SK-MEL-5 (cell line): ENCODE measurements around the gene GNG8. TPM values are rescaled to one million over a fixed set of nuclear protein-coding genes. Genes with fewer than 3 reads are reported as not detected.
"Not testable (repeated sequence)": the region's sequence is repeated elsewhere in the genome, so short reads cannot be mapped to it uniquely, and the experiment has no call there.

Experiments
- DNase-seq: peaks from one replicate; pipeline ENCODE4 v3.0.0-alpha.2; 2016; ENCODE audit warnings: low read depth, low spot score
- in situ Hi-C: cut with HindIII; loops from 2 replicates; pipeline ENCODE4 v1.10.0; 2016; ENCODE audit warnings: low sequenced_read_pairs, high pct_unique_total_duplicates, low pct_unique_long_range_greater_than_20kb
- total RNA-seq: library from RNA; depleted of rRNA; stranded (reverse); fragments of >200 nt; shearing (Covaris generic); gene quantifications from 2 replicates; pipeline ENCODE4 v1.2.3, GENCODE V29; 2014

The GNG8 gene
- total RNA-seq, 1 experiment from 2014 or later = not detected

GRCh38 chr19:46648961-46649960 is 13.3 kb upstream of the GNG8 start:
- no peak for DNase-seq
- in situ Hi-C loops = no loop called here

DNA sequence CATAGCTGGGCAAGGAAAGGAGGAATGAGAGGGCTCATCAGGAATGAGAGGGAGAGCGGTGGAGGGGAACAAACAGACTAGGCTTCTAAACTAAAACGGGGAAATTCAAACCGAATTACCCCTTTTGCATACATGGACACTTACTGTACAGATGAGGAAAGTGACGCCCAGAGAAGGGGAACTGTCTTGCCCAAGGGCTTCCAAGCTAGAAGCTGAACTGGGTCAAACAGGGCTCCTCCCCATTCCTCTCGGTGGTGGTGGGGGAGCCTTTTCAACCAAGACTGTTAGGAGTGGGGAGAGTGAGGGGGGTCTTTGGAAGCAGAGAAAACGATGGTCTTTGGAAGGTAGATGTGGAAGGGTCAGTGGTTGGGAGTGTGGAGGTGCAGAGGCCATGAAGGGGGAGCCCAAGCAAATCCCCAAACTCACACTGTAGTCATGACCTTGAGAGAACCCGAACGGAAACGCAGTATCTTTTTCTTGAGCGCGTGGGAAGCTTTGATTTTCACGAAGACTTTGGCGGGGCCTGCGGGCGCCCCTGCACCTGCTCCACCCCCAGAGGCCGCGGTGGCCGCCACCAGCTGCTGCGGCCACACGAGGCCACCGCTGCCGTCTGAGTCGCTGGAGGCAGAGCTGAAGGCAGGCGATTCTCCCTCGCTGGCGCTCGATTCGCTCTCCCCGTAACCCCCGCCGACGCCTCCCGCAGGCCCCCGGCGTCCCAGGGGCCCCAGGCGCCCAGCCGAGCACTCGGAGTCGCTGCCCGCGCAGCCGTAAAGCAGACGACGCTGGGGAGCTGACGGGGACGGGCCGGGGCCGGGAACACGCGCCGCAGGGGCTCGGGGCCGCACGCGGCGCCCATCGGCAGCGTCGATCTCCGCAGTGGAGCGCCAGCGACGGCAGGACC is 12.3 kb upstream of the GNG8 start:
- in situ Hi-C loops = no loop called here
- DNase-seq = no peak

DNA sequence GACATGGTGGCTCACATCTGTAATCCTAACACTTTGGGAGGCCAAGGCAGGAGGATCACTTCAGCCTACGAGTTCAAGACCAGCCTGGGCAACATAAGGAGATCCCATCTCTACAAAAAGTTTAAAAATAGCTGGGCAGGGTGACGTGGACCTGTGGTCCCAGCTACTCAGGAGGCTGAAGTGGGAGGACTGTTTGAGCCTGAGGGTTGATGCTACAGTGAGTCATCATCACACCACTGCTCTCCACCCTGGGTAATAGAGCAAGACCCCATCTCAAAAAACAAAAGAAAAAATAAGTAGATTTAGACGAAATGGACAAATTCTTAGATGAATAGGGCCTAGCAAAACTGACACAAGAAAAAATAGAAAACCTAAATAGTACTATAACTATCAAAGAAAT is 10.4 kb upstream of the GNG8 start:
- no peak for DNase-seq
- in situ Hi-C loops = no loop called here

DNA sequence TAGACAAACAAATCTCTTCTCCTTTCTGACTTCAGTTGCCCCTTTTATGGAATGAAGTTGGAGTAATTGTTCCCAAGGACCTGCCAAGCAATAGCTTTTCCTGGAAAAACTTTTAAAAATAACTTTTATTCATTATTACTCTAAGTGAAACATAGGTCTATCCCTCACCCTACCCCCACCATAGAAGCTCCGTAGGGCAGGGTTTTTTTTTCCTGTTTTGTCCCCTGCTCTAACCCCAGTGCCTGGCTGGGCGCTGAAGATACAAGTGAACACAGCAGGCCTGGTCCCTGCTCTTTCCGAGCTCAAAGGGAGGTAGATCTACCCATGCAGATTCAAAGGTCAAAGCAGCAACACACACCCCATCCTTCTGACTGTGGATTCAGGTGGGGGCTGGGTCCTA is 8.7 kb upstream of the GNG8 start:
- DNase-seq = no peak
- in situ Hi-C loops = no loop called here

DNA sequence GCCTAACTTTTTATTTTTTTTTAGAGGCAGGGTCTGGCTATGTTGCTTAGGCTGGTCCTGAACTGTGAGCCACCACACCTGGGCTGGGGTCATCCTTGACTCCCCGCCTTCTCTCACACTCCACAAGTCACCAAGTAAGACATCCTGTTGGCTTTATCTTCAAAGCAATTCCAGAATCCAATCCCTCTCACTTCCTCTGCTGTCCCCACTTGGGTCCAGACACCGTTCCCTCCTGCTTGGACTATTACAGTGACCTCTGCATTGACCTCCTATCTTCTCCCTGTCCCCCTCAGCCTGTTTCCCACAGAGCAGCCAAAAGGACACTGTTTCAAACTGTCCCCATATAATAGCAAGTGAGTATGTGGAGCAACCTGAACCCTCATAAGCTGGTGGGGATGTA is 4.7 kb upstream of the GNG8 start:
- in situ Hi-C loops = no loop called here
- DNase-seq = no peak

GRCh38 chr19:46639358-46640182 is 3.6 kb upstream of the GNG8 start:
- in situ Hi-C loops = no loop called here
- DNase-seq = peak; percentile 46

GRCh38 chr19:46637224-46637623 is 1.2 kb upstream of the GNG8 start:
- no peak for DNase-seq
- in situ Hi-C loops = no loop called here

DNA sequence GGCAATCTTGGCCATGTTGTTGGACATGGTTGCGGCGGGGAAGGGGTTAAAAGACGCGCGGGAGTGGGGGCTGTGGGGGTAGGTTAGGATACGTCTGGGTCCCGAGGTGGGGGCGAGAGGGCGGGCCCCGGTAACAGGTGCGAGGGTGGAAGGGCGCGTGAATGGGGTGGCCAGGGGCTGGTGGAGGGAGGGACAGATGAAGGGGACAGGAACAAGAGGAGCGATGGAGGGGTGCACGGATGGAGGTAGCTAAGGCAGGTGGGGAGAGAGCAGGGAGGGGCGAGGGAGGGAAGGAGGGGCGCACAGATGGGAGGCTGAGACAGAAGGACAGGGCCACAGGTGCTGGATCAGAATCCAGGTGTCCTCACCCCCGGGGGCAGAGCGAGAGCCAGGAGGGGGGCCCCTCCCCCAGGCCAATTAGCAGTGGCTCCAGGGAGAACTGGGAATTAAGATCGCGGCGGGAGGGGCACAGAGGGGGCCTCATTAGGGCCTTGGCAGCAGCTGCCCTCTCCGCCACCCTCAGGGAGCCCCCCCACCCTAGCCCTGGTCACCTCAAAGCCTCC is 1.3 kb downstream of the GNG8 start:
- in situ Hi-C loops = no loop called here
- no peak for DNase-seq

DNA sequence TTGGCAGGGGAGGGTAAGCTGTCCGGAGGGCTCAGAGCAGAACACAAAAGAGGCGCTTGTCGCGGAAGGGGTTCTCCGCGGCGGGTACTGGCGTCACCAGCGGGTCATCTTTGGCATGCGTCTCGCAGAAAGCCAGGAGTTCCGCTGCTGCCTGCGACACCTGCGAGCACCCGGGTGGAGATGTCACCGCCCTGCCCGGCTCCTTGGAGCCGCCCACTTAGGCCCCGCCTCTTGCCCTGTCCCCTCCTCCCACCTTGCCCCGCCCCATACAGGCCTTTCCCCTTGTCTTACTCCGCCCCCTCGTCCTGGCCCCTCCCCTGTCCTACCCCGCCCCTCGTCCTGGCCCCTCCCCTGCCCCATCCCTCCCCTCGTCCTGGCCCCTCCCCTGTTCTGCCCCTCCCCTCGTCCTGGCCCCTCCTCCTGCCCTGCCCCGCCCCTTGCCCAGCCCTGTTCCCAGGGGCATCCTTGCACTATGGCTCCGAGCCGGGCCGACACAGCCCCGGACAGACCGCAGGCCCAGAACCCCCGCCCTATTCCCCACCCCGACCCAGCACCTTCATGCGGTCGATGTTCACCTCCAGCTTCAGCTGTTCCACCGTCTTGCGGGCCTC is 1.9 kb downstream of the GNG8 start:
- in situ Hi-C loops = no loop called here
- DNase-seq = peak; percentile 88

DNA sequence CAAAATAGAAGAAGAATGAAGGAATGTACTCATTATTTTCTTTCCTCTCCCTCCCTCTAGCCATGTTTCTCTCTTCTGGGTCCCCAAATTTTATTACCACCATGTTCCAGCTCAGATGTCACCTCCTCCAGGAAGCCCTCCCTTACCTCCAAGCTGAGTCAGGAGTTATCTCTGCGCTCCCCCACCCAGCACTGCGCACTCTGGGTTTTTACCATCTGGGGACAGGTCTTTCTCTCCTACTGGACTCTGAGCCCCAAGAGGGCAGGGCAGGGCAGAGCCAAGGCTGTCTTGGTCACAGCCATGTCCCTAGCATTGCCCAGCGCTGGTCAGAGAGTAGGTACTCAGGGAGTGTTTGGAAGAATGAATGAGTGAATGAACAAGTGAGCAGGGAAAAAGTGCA is 2.9 kb downstream of the GNG8 start:
- in situ Hi-C loops = no loop called here
- no peak for DNase-seq

- DNase-seq = no peak
- in situ Hi-C loops = no loop called here
These were observed 4.5 kb downstream of the GNG8 start for GRCh38 chr19:46631481-46631880.

DNA sequence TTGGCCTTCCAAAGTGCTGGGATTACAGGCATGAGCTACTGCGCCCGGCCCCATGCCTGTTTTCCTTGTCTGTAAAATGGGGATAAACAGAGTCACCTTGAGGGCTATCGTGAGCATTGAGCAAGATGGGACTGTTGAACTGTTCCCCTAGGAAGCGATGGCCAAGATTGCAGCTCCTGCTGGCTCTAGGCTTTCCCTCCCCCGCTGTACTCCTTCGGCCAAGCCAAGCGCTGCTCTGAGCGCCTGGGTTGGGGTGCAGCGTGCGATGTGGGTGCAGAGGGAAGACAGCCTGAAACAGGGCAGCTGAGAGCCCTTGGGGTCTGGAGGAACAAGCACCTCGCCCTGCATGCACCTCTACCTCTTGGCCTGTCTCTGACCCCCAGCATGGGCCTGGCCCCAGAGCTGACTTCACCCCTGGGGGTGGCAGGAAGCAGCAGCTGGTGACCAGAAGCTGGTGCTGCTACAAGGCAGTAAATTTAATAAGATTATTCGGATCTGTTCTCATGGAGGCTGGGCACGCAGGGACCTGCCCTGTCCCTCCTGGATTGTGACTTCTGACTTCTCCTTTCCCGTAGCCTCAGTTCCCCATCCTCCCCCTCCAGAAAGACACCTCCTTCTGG is 5.3 kb downstream of the GNG8 start:
- DNase-seq = no peak
- in situ Hi-C loops = no loop called here

DNA sequence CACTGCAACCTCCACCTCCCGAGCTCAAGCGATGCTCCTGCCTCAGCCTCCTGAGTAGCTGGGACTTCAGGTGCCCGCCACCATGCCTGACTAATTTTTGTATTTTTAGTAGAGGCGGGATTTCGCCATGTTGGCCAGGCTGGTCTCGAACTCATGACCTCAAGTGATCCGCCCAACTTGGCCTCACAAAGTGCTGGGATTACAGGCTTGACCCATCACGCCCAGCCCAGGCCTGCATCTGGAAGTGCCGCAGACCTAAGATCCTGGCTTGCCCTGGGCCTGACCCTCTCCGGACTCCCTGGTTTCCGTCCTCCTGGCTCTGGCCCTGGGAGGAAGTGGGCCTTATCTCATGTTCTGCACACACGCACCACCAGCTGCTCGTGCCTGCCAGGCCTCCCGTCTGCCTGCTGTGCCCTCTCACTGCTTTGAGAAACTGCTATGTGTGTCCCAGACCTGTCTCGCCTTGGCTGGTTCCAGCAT is 6.4 kb downstream of the GNG8 start:
- in situ Hi-C loops = no loop called here
- DNase-seq = no peak

DNA sequence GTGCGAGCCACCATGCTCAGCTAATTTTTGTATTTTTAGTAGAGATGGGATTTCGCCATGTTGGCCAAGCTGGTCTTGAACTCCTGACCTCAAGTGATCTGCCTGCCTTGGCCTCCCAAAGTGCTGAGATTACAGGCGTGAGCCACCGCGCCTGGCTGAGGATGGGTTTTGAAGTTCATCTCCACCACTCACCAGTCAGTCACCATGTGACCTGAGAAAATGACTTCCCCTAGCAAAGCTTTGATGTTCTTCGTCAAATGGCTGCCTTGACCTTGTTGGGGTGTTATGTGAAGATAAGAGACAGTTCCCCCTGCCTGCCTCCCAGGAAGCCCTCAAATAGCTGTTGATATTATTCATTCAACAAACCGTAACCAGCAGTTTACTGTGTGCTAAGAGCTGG is 7.0 kb downstream of the GNG8 start:
- in situ Hi-C loops = not testable (repeated sequence)

DNA sequence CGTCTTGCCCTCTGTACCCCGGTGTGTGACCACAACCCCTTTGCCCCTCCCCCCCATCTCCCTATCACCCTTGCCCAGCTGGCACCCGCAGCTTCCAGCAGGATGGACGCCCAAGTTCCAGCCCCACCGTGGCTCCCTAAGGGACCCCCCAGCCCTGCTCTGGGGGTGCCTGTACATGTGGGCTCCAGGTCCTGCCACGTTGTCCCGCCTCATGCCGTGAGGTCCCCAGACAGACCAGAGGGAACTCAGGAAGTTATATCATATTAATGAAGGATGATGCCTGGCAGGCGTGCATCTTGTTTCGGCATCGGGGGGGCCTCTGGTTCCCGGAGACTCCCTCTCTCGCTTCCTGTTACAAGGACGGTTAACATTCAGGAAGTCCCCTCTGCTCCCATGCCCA is 9.6 kb downstream of the GNG8 start:
- in situ Hi-C loops = no loop called here
- no peak for DNase-seq

More for the DNA sequence above, 7.0 kb downstream of the GNG8 start:
- DNase-seq = not testable (repeated sequence)

- no peak for DNase-seq
- in situ Hi-C loops = no loop called here
These were observed 10.3 kb downstream of the GNG8 start for GRCh38 chr19:46625731-46626130.
